C4-2B (cell line): ENCODE results near the gene FANK1.

Experiments
- H3K27ac ChIP-seq: fragments of 450-650 bp; 2 replicates; pipeline ENCODE4 v1.5.1; 2017
- CTCF ChIP-seq: fragments of 450-650 bp; conservative IDR thresholded peaks from 2 replicates; pipeline ENCODE4 v1.5.1; 2017; ENCODE audit warnings: mild to moderate bottlenecking
- ZFX ChIP-seq: fragments of 450-650 bp; IDR thresholded peaks from 2 replicates; pipeline ENCODE4 v1.6.1; 2017

The FANK1 gene

DNA sequence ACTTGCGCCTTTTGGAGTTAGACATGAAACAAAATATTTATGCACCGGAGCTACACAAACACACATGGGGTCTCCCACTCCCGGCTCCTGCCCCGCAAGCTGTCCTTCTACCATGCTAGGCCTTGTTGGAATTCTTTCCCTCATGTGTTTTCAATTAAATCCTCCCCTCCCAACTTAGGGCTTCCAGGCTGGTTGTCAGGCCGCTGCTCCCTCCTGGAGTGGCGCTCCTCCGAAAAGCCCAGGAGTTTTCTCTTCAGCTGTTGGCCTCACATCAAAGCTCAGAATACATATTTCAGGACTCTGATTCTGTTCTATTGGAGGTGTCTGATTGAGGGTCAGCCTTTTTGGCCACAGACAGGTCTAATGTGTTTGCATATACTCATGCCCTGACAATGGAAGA lies 113.3 kb downstream of the FANK1 start:
- H3K27ac ChIP-seq: no peak overlapping the region
- TF ChIP-seq ZFX (no peak), CTCF (no peak)

GRCh38 chr10:126011995-126012394 lies 115.6 kb downstream of the FANK1 start:
- no peak overlapping the region for H3K27ac ChIP-seq
- TF ChIP-seq CTCF: no peak
- no peak for TF ChIP-seq ZFX

DNA sequence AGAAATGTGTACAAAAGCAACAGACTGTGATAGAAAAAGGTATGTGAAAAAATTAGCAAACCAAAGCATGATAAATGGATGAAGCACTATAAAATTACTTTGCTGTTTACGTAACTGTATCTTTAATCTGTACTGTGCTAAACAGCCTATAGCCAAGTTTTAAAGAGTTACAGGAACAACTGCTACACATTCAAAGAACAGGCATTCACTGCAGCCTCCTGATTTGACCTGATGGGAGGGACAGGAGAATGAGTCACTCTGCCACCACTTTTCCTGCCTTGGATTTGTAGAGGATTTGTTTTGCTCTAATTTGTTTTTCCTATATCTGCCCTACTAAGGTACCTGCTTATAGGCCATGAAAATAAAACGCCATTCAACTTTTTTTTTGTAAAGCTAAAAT lies 116.1 kb downstream of the FANK1 start:
- TF ChIP-seq ZFX (no peak), CTCF (no peak)

GRCh38 chr10:126013489-126014281 lies 117.3 kb downstream of the FANK1 start:
- H3K27ac ChIP-seq: no peak overlapping the region
- no peak for TF ChIP-seq ZFX
- no peak; the same call in 1 of the 2 replicates for TF ChIP-seq CTCF

More for the DNA sequence above, 116.1 kb downstream of the FANK1 start:
- no peak overlapping the region for H3K27ac ChIP-seq

DNA sequence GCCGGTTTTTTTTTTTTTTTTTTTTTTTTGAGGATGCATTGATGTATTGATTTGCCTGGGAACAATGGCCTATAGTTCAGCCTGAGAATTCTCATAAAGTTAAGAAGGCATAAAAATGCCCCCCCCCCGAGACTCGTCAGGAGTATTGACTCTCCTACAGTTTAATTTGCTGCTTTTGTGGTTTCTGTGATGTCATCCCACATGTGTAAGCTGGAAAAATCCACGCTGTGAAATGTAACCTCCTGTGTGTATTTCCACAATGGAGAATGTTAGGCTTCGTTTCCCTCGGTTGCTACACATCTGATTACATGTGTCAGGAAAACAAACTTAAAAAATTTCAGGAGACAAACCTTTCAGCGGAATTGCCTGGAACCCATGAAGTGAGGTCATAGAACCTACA lies 117.9 kb downstream of the FANK1 start:
- no peak overlapping the region for H3K27ac ChIP-seq
- TF ChIP-seq ZFX (no peak), CTCF (no peak; the same call in 1 of the 2 replicates)

DNA sequence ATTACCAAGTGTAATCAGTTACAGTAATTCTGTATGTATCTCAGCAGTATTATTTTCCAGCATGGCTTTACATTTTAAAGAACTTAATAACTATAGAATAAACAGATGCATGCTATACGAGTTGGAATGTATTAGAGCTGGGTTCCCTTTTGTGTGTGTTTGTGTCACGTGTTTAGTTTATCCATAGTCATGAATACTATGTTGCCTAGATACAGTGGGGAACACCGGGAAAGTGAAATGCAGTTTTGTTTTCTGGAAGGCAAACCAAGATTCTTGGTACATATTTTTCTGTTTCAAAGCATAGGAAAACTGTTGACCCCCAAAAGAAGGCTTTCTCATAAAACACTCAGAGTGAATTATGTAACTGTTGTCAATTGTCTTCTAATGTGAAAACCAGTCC lies 119.0 kb downstream of the FANK1 start:
- TF ChIP-seq CTCF (no peak), ZFX (no peak)
- no peak overlapping the region for H3K27ac ChIP-seq

- no peak overlapping the region for H3K27ac ChIP-seq
- TF ChIP-seq CTCF: no peak
- no peak for TF ChIP-seq ZFX
These were observed 119.9 kb downstream of the FANK1 start for GRCh38 chr10:126016156-126016805.
